SK-N-SH (cell line): ENCODE measurements around the gene CD14. TPM values are rescaled to one million over a fixed set of nuclear protein-coding genes. Genes with fewer than 3 reads are reported as not detected.

Experiments
- CTCF ChIA-PET: fragments of 300-600, 350-600 bp; formaldehyde crosslinking; extraction: SDS; loops from one replicate; lab custom pipeline; 2021; lab: Yijun Ruan, JAX
- POLR2A ChIA-PET: fragments of 350-600 bp; sonication (Branson Sonifier 250); formaldehyde crosslinking; extraction: SDS; loops from one replicate; lab custom pipeline; 2020; ENCODE audit warnings: antibody characterized with exemption, inconsistent platforms; lab: Yijun Ruan, JAX
- DNase-seq: peaks from one replicate; pipeline ENCODE4 v3.0.0; 2012
- H2AFZ ChIP-seq: fragments of 200-600 bp; sonication (generic); 2 replicates; pipeline ENCODE4 v1.8.1; 2016; ENCODE audit warnings: antibody characterized with exemption, mild to moderate bottlenecking, low read depth
- H3F3A ChIP-seq: fragments of 200-600 bp; sonication (generic); replicated peaks from 2 replicates; pipeline ENCODE3; 2016; ENCODE audit warnings: antibody characterized with exemption, mild to moderate bottlenecking; ENCODE audit not compliant: insufficient read depth
- H3K27ac ChIP-seq, 2 experiments: fragments of 200-500 bp in 1 of 2; fragments of 200-600 bp in 1 of 2; sonication (Bioruptor generic) in 1 of 2; sonication (generic), shearing (Covaris generic) in 1 of 2; 2 replicates each; pipeline versions ENCODE4 v1.5.1 to v1.6.1; 2014 to 2016; ENCODE audit warnings: low read depth in 2 of 2, inconsistent platforms in 1 of 2, low read length in 1 of 2, mild to moderate bottlenecking in 1 of 2, mixed read lengths in 1 of 2
- H3K27me3 ChIP-seq: fragments of 200-600 bp; sonication (generic), shearing (Covaris generic); 2 replicates; pipeline ENCODE4 v1.6.1; 2016; ENCODE audit warnings: mixed run types; ENCODE audit not compliant: insufficient read depth
- H3K36me3 ChIP-seq, 2 experiments: fragments of 200-500 bp in 1 of 2; fragments of 200-600 bp in 1 of 2; sonication (Bioruptor generic) in 1 of 2; sonication (generic) in 1 of 2; replicated peaks in 1 of 2; 2 replicates each; pipeline versions ENCODE3 to v1.5.1; 2014 to 2016; ENCODE audit warnings: low read length in 1 of 2, mild to moderate bottlenecking in 1 of 2; ENCODE audit not compliant: insufficient read depth in 2 of 2, control insufficient read depth in 1 of 2
- H3K4me1 ChIP-seq, 2 experiments: fragments of 200-500 bp in 1 of 2; fragments of 200-600 bp in 1 of 2; sonication (Bioruptor generic) in 1 of 2; sonication (generic), shearing (Covaris generic) in 1 of 2; 2 replicates each; pipeline versions ENCODE4 v1.5.1 to v1.6.1; 2014 to 2016; ENCODE audit warnings: low read depth in 1 of 2, low read length in 1 of 2, mixed run types in 1 of 2; ENCODE audit not compliant: insufficient read depth in 2 of 2, control insufficient read depth in 1 of 2
- H3K4me2 ChIP-seq: fragments of 200-600 bp; sonication (generic), shearing (Covaris generic); 2 replicates; pipeline ENCODE4 v1.6.1; 2017; ENCODE audit warnings: mixed run types
- H3K4me3 ChIP-seq, 2 experiments: fragments of 200-500 bp in 1 of 2; fragments of 200-600 bp in 1 of 2; sonication (Bioruptor generic) in 1 of 2; sonication (generic), shearing (Covaris generic) in 1 of 2; 2 replicates each; pipeline versions ENCODE4 v1.5.1 to v1.8.1; 2014 to 2016; ENCODE audit warnings: low read depth in 2 of 2, inconsistent platforms in 1 of 2, low read length in 1 of 2, mild to moderate bottlenecking in 1 of 2, mixed read lengths in 1 of 2, moderate library complexity in 1 of 2
- H3K79me2 ChIP-seq: fragments of 200-600 bp; sonication (generic); 2 replicates; pipeline ENCODE4 v1.8.1; 2017; ENCODE audit warnings: mild to moderate bottlenecking; ENCODE audit not compliant: insufficient read depth
- H3K9ac ChIP-seq: fragments of 200-600 bp; sonication (generic); 2 replicates; pipeline ENCODE4 v1.6.1; 2017; ENCODE audit warnings: mixed run types
- H3K9me2 ChIP-seq: fragments of 200-600 bp; sonication (generic); 2 replicates; pipeline ENCODE4 v1.6.1; 2017; ENCODE audit warnings: mixed run types
- H3K9me3 ChIP-seq: fragments of 200-600 bp; sonication (generic); 2 replicates; pipeline ENCODE4 v1.6.1; 2017; ENCODE audit warnings: mixed run types, mild to moderate bottlenecking, moderate library complexity
- H4K20me1 ChIP-seq: fragments of 200-600 bp; sonication (generic); 2 replicates; pipeline ENCODE4 v1.6.1; 2017; ENCODE audit warnings: mild to moderate bottlenecking, mixed run types; ENCODE audit not compliant: insufficient read depth
- EZH2phosphoT487 ChIP-seq: fragments of 200-600 bp; sonication (generic); IDR thresholded peaks from 2 replicates; pipeline ENCODE4 v1.6.1; 2017; ENCODE audit warnings: low read depth, mixed run types, mild to moderate bottlenecking, antibody characterized with exemption, moderate library complexity, borderline replicate concordance
- FOSL2 ChIP-seq: IDR thresholded peaks from 2 replicates; pipeline ENCODE4 v1.4.0; 2012; ENCODE audit warnings: low read depth, mild to moderate bottlenecking, moderate library complexity, borderline replicate concordance
- FOXJ3 ChIP-seq: sonication (generic); formaldehyde crosslinking; IDR thresholded peaks from 2 replicates; pipeline ENCODE4 v1.5.1; 2020; ENCODE audit warnings: mild to moderate bottlenecking, missing genetic modification reagents
- GATA2 ChIP-seq: sonication (generic); formaldehyde crosslinking; IDR thresholded peaks from 2 replicates; pipeline ENCODE4 v1.5.0; 2020; ENCODE audit warnings: mild to moderate bottlenecking, missing genetic modification reagents
- JUND ChIP-seq: IDR thresholded peaks from 2 replicates; pipeline ENCODE4 v1.4.0; 2012
- NFIC ChIP-seq: IDR thresholded peaks from 2 replicates; pipeline ENCODE4 v1.4.0; 2012; ENCODE audit warnings: borderline replicate concordance
- NRF1 ChIP-seq: IDR thresholded peaks from 2 replicates; pipeline ENCODE4 v1.6.1; 2012; ENCODE audit warnings: low read depth, mild to moderate bottlenecking, low read length
- RAD21 ChIP-seq: IDR thresholded peaks from 2 replicates; pipeline ENCODE4 v1.6.1; 2012; ENCODE audit warnings: mild to moderate bottlenecking, low read length
- RCOR1 ChIP-seq: fragments of 150-350 bp; IDR thresholded peaks from 2 replicates; pipeline ENCODE4 v1.6.1; 2017; ENCODE audit warnings: antibody characterized with exemption, low read length
- RFX5 ChIP-seq: IDR thresholded peaks from 2 replicates; pipeline ENCODE4 v1.6.1; 2012; ENCODE audit warnings: mild to moderate bottlenecking, improper control_type of control experiment, low read length
- RXRA ChIP-seq: IDR thresholded peaks from 2 replicates; pipeline ENCODE4 v1.4.0; 2012; ENCODE audit warnings: low read depth, mild to moderate bottlenecking, borderline replicate concordance
- SIN3A ChIP-seq: IDR thresholded peaks from 2 replicates; pipeline ENCODE4 v1.6.1; 2012; ENCODE audit warnings: low read depth, mild to moderate bottlenecking, low read length, moderate library complexity, borderline replicate concordance
- YY1 ChIP-seq: IDR thresholded peaks from 2 replicates; pipeline ENCODE4 v1.4.0; 2012; ENCODE audit warnings: low read depth, mild to moderate bottlenecking
- WGBS: methylation state at CpG from one replicate; pipeline ENCODE4 v1.1.6; 2017; ENCODE audit warnings: low lambda C conversion rate; 5-methylcytosine and 5-hydroxymethylcytosine counted together
- polyA plus RNA-seq, 3 experiments: library from polyadenylated mRNA; depleted of rRNA; stranded (reverse); fragments of >200 nt; gene quantifications; 2 replicates each; pipeline ENCODE4 v1.2.3, GENCODE V29; 2012
- TF ChIP-seq, protein P1 (sequence below): fragments of 150-350 bp; IDR thresholded peaks from 2 replicates; pipeline ENCODE4 v1.6.1; 2016; ENCODE audit warnings: mild to moderate bottlenecking, low read depth, low read length
- TF ChIP-seq, protein P2 (sequence below): IDR thresholded peaks from 2 replicates; pipeline ENCODE4 v1.4.0; 2012; ENCODE audit warnings: low read depth, borderline replicate concordance
- TF ChIP-seq, protein P3 (sequence below): IDR thresholded peaks from 2 replicates; pipeline ENCODE4 v1.4.0; 2012; ENCODE audit warnings: low read depth
- TF ChIP-seq, protein P4 (sequence below): IDR thresholded peaks from 2 replicates; pipeline ENCODE4 v1.4.0; 2012; ENCODE audit warnings: low read depth, borderline replicate concordance

CD14 gene
- polyA plus RNA-seq, 1 of the 3 experiments (the other 2 are of a cell fraction) = 0.12 TPM

DNA sequence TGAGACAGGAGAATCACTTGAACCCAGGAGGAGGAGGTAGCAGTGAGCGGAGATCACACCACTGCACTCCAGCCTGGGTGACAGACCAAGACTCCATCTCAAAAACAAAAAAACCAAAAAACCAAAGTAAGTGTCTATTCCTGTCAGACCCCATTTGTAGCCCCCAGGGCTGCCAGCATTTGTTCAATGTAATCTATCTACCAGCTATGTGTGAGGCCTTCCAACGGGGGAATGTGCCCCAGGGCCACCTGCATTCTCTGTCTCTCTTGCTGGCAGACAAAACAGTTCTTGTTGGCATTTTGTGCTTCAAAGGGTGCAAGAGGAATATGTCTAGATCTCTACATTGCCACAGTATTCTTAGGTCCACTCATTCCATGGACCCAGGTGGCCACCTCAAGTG lies 34.1 kb downstream of the CD14 start:
- no peaks in the 10 kb centered on the region for H3K79me2 ChIP-seq
- no peak for DNase-seq
- H3K4me2 ChIP-seq = no peak overlapping the region
- no peaks in the 10 kb centered on the region for H3K9me3 ChIP-seq
- no peaks in the 10 kb centered on the region for H4K20me1 ChIP-seq
- H3K27ac ChIP-seq = no peak overlapping the region
- H3K27me3 ChIP-seq = no peaks in the 10 kb centered on the region
- H3K4me1 ChIP-seq = peaks cover 0 to 3% of the 10 kb centered on the region in 2 experiments; a peak in 1 of 4 replicates
- WGBS = 71% methylated on average over 2 of the region's 2 CpGs
- no peaks in the 10 kb centered on the region for H3F3A ChIP-seq
- TF ChIP-seq RXRA = no peak
- TF ChIP-seq FOSL2 = no peak
- TF ChIP-seq NRF1 = no peak
- TF ChIP-seq RAD21 = no peak
- no peak for TF ChIP-seq SIN3A
- TF ChIP-seq FOXJ3 (CRISPR knock-in tag) = no peak
- no peak for TF ChIP-seq GATA2 (CRISPR knock-in tag)
- no peak for TF ChIP-seq EZH2phosphoT487
- no peak for TF ChIP-seq RCOR1
- POLR2A ChIA-PET = no interaction called here
- CTCF ChIA-PET = interaction anchor here (0.7 kb wide), 1 partner anchor 44 kb away, joined by 3 read pairs; no protein-coding TSS in a partner anchor
- no peak overlapping the region for H2AFZ ChIP-seq
- no peak overlapping the region for H3K4me3 ChIP-seq
- H3K36me3 ChIP-seq = no peaks in the 10 kb centered on the region
- H3K9me2 ChIP-seq = no peaks in the 10 kb centered on the region
- no peak overlapping the region for H3K9ac ChIP-seq

DNA sequence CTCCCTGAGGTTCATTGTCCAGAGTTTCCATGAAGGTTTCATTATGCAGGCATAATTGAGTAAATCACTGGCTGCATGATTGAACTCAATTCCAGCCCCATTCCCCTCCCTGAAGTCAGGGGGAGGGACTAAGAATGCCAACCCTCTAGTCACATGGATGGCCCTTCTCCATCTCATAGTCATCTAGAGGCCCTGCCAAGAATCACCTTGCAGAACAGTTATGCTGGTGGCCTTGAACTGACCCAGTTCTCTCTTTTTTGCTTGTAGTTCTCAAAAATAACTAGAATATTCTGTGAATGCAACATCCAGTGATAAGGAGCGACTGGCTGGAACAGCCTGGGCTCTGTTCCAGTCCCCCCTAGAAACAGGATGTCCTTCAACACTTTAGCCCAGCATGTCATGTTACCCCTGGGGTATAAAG lies 36.6 kb downstream of the CD14 start:
- POLR2A ChIA-PET = interaction anchor here (1.1 kb wide), 1 partner anchor 26 kb away, joined by 3 read pairs; no protein-coding TSS in a partner anchor
- no peak overlapping the region for H3K27ac ChIP-seq

More for the DNA sequence above, 36.6 kb downstream of the CD14 start:
- Histone ChIP-seq H3K27me3 (no peaks in the 10 kb centered on the region), H3K9me3 (no peaks in the 10 kb centered on the region), H3F3A (no peaks in the 10 kb centered on the region), H3K36me3 (no peaks in the 10 kb centered on the region), H3K9me2 (no peaks in the 10 kb centered on the region), H3K9ac (no peak overlapping the region), H3K4me3 (no peak overlapping the region), H3K79me2 (no peaks in the 10 kb centered on the region), H3K4me1 (peaks cover 0 to 3% of the 10 kb centered on the region in 2 experiments; a peak in 1 of 4 replicates), H2AFZ (no peak overlapping the region), H4K20me1 (no peaks in the 10 kb centered on the region), H3K4me2 (no peak overlapping the region)
- no peak for TF ChIP-seq RAD21
- TF ChIP-seq RFX5 = no peak
- TF ChIP-seq, protein P1, sequence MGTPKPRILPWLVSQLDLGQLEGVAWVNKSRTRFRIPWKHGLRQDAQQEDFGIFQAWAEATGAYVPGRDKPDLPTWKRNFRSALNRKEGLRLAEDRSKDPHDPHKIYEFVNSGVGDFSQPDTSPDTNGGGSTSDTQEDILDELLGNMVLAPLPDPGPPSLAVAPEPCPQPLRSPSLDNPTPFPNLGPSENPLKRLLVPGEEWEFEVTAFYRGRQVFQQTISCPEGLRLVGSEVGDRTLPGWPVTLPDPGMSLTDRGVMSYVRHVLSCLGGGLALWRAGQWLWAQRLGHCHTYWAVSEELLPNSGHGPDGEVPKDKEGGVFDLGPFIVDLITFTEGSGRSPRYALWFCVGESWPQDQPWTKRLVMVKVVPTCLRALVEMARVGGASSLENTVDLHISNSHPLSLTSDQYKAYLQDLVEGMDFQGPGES = no peak
- TF ChIP-seq, protein P2, sequence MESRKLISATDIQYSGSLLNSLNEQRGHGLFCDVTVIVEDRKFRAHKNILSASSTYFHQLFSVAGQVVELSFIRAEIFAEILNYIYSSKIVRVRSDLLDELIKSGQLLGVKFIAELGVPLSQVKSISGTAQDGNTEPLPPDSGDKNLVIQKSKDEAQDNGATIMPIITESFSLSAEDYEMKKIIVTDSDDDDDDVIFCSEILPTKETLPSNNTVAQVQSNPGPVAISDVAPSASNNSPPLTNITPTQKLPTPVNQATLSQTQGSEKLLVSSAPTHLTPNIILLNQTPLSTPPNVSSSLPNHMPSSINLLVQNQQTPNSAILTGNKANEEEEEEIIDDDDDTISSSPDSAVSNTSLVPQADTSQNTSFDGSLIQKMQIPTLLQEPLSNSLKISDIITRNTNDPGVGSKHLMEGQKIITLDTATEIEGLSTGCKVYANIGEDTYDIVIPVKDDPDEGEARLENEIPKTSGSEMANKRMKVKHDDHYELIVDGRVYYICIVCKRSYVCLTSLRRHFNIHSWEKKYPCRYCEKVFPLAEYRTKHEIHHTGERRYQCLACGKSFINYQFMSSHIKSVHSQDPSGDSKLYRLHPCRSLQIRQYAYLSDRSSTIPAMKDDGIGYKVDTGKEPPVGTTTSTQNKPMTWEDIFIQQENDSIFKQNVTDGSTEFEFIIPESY = no peak
- TF ChIP-seq YY1 = no peak
- TF ChIP-seq, protein P3, sequence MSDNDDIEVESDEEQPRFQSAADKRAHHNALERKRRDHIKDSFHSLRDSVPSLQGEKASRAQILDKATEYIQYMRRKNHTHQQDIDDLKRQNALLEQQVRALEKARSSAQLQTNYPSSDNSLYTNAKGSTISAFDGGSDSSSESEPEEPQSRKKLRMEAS = no peak
- no peak for TF ChIP-seq JUND
- TF ChIP-seq NFIC = no peak
- TF ChIP-seq SIN3A = no peak
- TF ChIP-seq, protein P4, sequence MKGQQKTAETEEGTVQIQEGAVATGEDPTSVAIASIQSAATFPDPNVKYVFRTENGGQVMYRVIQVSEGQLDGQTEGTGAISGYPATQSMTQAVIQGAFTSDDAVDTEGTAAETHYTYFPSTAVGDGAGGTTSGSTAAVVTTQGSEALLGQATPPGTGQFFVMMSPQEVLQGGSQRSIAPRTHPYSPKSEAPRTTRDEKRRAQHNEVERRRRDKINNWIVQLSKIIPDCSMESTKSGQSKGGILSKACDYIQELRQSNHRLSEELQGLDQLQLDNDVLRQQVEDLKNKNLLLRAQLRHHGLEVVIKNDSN = no peak
- DNase-seq = no peak
- CTCF ChIA-PET = interaction anchor here (1.7 kb wide), 1 partner anchor 50 kb away, joined by 4 read pairs; no protein-coding TSS in a partner anchor
- WGBS = 69% methylated on average over 1 of the region's 1 CpG
